GM23338 (cell line): ENCODE results near the gene PIEZO2. TPM values are rescaled to one million over a fixed set of nuclear protein-coding genes. Genes with fewer than 3 reads are reported as not detected.

Experiments used
- ATAC-seq: fragments of 200-7000 bp; cut with Tn5 transposase; 3 replicates; pipeline ENCODE4 v1.9.1; 2020
- DNase-seq: peaks from one replicate; pipeline ENCODE4 v3.0.0-alpha.2; 2015; ENCODE audit warnings: low spot score
- H2AFZ ChIP-seq: fragments of 200-600 bp; sonication (generic); 2 replicates; pipeline ENCODE4 v1.8.0; 2016; ENCODE audit warnings: antibody characterized with exemption, mild to moderate bottlenecking, moderate library complexity
- H3F3A ChIP-seq: fragments of 200-600 bp; sonication (generic); replicated peaks from 2 replicates; pipeline ENCODE4 v1.8.0; 2017; ENCODE audit warnings: antibody characterized with exemption, mixed run types, low read depth
- H3K27ac ChIP-seq: fragments of 200-600 bp; sonication (generic); 2 replicates; pipeline ENCODE4 v1.6.1; 2016; ENCODE audit warnings: low read depth
- H3K27me3 ChIP-seq: fragments of 200-600 bp; sonication (generic); 2 replicates; pipeline ENCODE4 v1.8.0; 2016; ENCODE audit warnings: mild to moderate bottlenecking, mixed run types, moderate library complexity; ENCODE audit not compliant: insufficient read depth
- H3K36me3 ChIP-seq: fragments of 200-600 bp; sonication (generic); 2 replicates; pipeline ENCODE4 v1.8.0; 2016; ENCODE audit warnings: mild to moderate bottlenecking; ENCODE audit not compliant: insufficient read depth
- H3K4me1 ChIP-seq: fragments of 200-600 bp; sonication (generic); 2 replicates; pipeline ENCODE4 v1.8.0; 2016; ENCODE audit warnings: mild to moderate bottlenecking, moderate library complexity; ENCODE audit not compliant: insufficient read depth
- H3K4me2 ChIP-seq: fragments of 200-600 bp; sonication (generic); 2 replicates; pipeline ENCODE4 v1.7.1; 2017; ENCODE audit warnings: mixed run types
- H3K4me3 ChIP-seq: fragments of 200-600 bp; sonication (generic); 2 replicates; pipeline ENCODE4 v1.6.1; 2016; ENCODE audit warnings: mixed run types
- H3K79me2 ChIP-seq: fragments of 200-600 bp; sonication (generic); replicated peaks from 2 replicates; pipeline ENCODE4 v1.8.0; 2017; ENCODE audit warnings: mild to moderate bottlenecking; ENCODE audit not compliant: insufficient read depth
- H3K9me2 ChIP-seq: fragments of 200-600 bp; sonication (generic); 2 replicates; pipeline ENCODE4 v1.8.0; 2017; ENCODE audit not compliant: insufficient read depth
- H4K20me1 ChIP-seq: fragments of 200-600 bp; sonication (generic); replicated peaks from 2 replicates; pipeline ENCODE4 v1.8.0; 2017; ENCODE audit warnings: mild to moderate bottlenecking; ENCODE audit not compliant: insufficient read depth
- H3K27ac Mint-ChIP-seq: 2 replicates; pipeline ENCODE4 v1.8.0; 2020; ENCODE audit warnings: inconsistent platforms, mild to moderate bottlenecking, moderate library complexity, mixed read lengths
- H3K27me3 Mint-ChIP-seq: 3 replicates; pipeline ENCODE4 v1.8.0; 2022; ENCODE audit warnings: low read depth, mild to moderate bottlenecking, moderate library complexity, mixed read lengths, inconsistent platforms; ENCODE audit not compliant: insufficient read depth, poor library complexity
- H3K36me3 Mint-ChIP-seq: 3 replicates; pipeline ENCODE4 v1.8.0; 2021; ENCODE audit warnings: low read depth, mild to moderate bottlenecking, inconsistent platforms, moderate library complexity, mixed read lengths
- H3K4me1 Mint-ChIP-seq: 3 replicates; pipeline ENCODE4 v1.8.0; 2020; ENCODE audit warnings: mild to moderate bottlenecking, inconsistent platforms, mixed read lengths
- H3K4me3 Mint-ChIP-seq: 3 replicates; pipeline ENCODE4 v1.8.0; 2021; ENCODE audit warnings: moderate library complexity, mild to moderate bottlenecking, inconsistent platforms, mixed read lengths
- H3K9me3 Mint-ChIP-seq: 3 replicates; pipeline ENCODE4 v1.8.0; 2020; ENCODE audit warnings: moderate library complexity, mild to moderate bottlenecking, inconsistent platforms, mixed read lengths
- EZH2 ChIP-seq: fragments of 200-600 bp; sonication (generic); IDR thresholded peaks from one replicate; pipeline ENCODE4 v1.8.0; 2017; ENCODE audit warnings: antibody characterized with exemption, mild to moderate bottlenecking, low read depth; ENCODE audit not compliant: unreplicated experiment
- EZH2phosphoT487 ChIP-seq: fragments of 200-600 bp; sonication (generic); IDR thresholded peaks from one replicate; pipeline ENCODE4 v1.8.1; 2018; ENCODE audit warnings: antibody characterized with exemption; ENCODE audit not compliant: unreplicated experiment
- JUNB ChIP-seq: IDR thresholded peaks from one replicate; pipeline ENCODE4 v1.6.1; 2016; ENCODE audit warnings: antibody characterized with exemption; ENCODE audit not compliant: unreplicated experiment
- NANOG ChIP-seq: IDR thresholded peaks from 2 replicates; pipeline ENCODE4 v1.6.1; 2016; ENCODE audit warnings: antibody characterized with exemption, borderline replicate concordance
- POLR2AphosphoS5 ChIP-seq: IDR thresholded peaks from 2 replicates; pipeline ENCODE4 v1.6.1; 2016; ENCODE audit warnings: antibody characterized with exemption, low read depth
- STAT1 ChIP-seq: IDR thresholded peaks from one replicate; pipeline ENCODE4 v1.6.1; 2016; ENCODE audit warnings: antibody characterized with exemption; ENCODE audit not compliant: unreplicated experiment
- ZNF114 ChIP-seq: fragments of 250-450 bp; sonication (Bioruptor Pico); IDR thresholded peaks from 2 replicates; pipeline ENCODE4 v1.5.0; 2020; ENCODE audit warnings: mild to moderate bottlenecking, moderate library complexity
- ZNF331 ChIP-seq: fragments of 250-450 bp; sonication (Bioruptor Pico); IDR thresholded peaks from 2 replicates; pipeline ENCODE4 v1.5.0; 2020; ENCODE audit warnings: low read depth, mild to moderate bottlenecking, moderate library complexity
- polyA plus RNA-seq: library from polyadenylated mRNA; unstranded; fragments of >200 nt; fragmentation: Nextera tagmentation; extraction: Ambion mirVana; gene quantifications from 2 replicates; pipeline ENCODE4 v1.2.1, GENCODE V29; 2016
- total RNA-seq: library from RNA; depleted of rRNA; stranded (reverse); fragments of >200 nt; shearing (Covaris generic); gene quantifications from 2 replicates; pipeline ENCODE4 v1.2.3, GENCODE V29; 2014
- TF ChIP-seq, protein P1 (sequence below): fragments of 250-450 bp; sonication (Bioruptor Pico); IDR thresholded peaks from 2 replicates; pipeline ENCODE4 v1.5.0; 2020; ENCODE audit warnings: mild to moderate bottlenecking, moderate library complexity
- TF ChIP-seq, protein P2 (sequence below), 2 experiments: fragments of 200-600 bp in 1 of 2; sonication (generic) in 1 of 2; conservative IDR thresholded peaks; 2 replicates each; pipeline versions ENCODE4 v1.5.1 to v1.6.1; 2016 to 2017; ENCODE audit warnings: antibody characterized with exemption in 2 of 2, low read depth in 2 of 2, mild to moderate bottlenecking in 2 of 2, moderate library complexity in 1 of 2
- TF ChIP-seq, protein P3 (sequence below): IDR thresholded peaks from one replicate; pipeline ENCODE4 v1.6.1; 2018; ENCODE audit warnings: antibody characterized with exemption; ENCODE audit not compliant: unreplicated experiment

The PIEZO2 gene
- total and polyA plus RNA-seq, 2 experiments from 2014 or later, result 4.8 to 8.2 TPM

DNA sequence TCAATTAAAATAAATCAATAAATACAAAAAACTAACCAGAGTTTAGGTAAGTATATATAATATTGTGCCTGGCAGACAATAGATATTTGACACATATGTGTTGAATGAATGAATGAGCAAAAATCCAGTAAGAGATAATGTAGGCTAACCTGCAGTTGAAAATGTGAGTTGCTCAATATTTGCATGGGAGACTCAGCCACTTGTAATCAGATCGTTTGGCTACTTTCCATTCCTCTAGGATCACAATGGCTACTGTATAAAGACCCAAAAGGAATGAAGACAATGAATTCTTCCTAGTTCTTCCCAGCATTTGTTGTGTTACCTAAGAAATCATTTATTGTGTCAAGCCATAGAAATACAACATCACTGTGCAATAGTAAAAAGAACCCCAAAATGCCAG is 25.3 kb downstream of the PIEZO2 start (continued):
- TF ChIP-seq, protein P1, sequence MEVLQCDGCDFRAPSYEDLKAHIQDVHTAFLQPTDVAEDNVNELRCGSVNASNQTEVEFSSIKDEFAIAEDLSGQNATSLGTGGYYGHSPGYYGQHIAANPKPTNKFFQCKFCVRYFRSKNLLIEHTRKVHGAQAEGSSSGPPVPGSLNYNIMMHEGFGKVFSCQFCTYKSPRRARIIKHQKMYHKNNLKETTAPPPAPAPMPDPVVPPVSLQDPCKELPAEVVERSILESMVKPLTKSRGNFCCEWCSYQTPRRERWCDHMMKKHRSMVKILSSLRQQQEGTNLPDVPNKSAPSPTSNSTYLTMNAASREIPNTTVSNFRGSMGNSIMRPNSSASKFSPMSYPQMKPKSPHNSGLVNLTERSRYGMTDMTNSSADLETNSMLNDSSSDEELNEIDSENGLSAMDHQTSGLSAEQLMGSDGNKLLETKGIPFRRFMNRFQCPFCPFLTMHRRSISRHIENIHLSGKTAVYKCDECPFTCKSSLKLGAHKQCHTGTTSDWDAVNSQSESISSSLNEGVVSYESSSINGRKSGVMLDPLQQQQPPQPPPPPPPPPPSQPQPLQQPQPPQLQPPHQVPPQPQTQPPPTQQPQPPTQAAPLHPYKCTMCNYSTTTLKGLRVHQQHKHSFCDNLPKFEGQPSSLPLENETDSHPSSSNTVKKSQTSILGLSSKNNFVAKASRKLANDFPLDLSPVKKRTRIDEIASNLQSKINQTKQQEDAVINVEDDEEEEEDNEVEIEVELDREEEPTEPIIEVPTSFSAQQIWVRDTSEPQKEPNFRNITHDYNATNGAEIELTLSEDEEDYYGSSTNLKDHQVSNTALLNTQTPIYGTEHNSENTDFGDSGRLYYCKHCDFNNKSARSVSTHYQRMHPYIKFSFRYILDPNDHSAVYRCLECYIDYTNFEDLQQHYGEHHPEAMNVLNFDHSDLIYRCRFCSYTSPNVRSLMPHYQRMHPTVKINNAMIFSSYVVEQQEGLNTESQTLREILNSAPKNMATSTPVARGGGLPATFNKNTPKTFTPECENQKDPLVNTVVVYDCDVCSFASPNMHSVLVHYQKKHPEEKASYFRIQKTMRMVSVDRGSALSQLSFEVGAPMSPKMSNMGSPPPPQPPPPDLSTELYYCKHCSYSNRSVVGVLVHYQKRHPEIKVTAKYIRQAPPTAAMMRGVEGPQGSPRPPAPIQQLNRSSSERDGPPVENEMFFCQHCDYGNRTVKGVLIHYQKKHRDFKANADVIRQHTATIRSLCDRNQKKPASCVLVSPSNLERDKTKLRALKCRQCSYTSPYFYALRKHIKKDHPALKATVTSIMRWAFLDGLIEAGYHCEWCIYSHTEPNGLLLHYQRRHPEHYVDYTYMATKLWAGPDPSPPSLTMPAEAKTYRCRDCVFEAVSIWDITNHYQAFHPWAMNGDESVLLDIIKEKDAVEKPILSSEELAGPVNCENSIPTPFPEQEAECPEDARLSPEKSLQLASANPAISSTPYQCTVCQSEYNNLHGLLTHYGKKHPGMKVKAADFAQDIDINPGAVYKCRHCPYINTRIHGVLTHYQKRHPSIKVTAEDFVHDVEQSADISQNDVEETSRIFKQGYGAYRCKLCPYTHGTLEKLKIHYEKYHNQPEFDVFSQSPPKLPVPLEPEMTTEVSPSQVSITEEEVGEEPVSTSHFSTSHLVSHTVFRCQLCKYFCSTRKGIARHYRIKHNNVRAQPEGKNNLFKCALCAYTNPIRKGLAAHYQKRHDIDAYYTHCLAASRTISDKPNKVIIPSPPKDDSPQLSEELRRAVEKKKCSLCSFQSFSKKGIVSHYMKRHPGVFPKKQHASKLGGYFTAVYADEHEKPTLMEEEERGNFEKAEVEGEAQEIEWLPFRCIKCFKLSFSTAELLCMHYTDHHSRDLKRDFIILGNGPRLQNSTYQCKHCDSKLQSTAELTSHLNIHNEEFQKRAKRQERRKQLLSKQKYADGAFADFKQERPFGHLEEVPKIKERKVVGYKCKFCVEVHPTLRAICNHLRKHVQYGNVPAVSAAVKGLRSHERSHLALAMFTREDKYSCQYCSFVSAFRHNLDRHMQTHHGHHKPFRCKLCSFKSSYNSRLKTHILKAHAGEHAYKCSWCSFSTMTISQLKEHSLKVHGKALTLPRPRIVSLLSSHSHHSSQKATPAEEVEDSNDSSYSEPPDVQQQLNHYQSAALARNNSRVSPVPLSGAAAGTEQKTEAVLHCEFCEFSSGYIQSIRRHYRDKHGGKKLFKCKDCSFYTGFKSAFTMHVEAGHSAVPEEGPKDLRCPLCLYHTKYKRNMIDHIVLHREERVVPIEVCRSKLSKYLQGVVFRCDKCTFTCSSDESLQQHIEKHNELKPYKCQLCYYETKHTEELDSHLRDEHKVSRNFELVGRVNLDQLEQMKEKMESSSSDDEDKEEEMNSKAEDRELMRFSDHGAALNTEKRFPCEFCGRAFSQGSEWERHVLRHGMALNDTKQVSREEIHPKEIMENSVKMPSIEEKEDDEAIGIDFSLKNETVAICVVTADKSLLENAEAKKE (CRISPR knock-in tag), result no peak
- TF ChIP-seq EZH2 (no peak), JUNB (no peak), EZH2phosphoT487 (no peak), STAT1 (no peak), NANOG (no peak), ZNF331 (CRISPR knock-in tag) (no peak)
- TF ChIP-seq, protein P2, sequence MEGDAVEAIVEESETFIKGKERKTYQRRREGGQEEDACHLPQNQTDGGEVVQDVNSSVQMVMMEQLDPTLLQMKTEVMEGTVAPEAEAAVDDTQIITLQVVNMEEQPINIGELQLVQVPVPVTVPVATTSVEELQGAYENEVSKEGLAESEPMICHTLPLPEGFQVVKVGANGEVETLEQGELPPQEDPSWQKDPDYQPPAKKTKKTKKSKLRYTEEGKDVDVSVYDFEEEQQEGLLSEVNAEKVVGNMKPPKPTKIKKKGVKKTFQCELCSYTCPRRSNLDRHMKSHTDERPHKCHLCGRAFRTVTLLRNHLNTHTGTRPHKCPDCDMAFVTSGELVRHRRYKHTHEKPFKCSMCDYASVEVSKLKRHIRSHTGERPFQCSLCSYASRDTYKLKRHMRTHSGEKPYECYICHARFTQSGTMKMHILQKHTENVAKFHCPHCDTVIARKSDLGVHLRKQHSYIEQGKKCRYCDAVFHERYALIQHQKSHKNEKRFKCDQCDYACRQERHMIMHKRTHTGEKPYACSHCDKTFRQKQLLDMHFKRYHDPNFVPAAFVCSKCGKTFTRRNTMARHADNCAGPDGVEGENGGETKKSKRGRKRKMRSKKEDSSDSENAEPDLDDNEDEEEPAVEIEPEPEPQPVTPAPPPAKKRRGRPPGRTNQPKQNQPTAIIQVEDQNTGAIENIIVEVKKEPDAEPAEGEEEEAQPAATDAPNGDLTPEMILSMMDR (conservative IDR thresholded peaks at IDR 0.05; ENCODE audit: low read depth in 2 of 2), result no peak

DNA sequence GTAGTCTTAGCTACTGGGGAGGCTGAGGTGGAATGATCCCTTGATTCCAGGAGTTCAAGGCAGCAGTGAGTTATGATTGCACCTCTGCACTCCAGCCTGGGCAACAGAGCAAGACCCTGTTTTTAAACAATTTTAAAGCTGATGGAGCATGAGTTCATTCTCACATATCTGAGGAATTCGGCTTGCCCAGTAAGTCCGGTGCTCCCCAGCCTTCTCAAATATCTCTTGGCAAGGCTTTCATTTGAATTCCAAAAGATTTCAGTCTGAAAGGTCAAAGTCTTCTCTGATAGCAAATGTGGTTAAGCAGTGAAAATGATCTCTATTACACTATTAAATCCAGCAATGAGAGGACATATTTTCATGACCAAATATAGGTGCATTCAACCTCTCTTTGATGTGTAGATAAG is 27.9 kb downstream of the PIEZO2 start:
- ATAC-seq (no peak), DNase-seq (no peak)
- no peak overlapping the region for H2AFZ ChIP-seq
- no peak overlapping the region for H3K4me3 Mint-ChIP-seq
- H3K4me2 ChIP-seq, result no peak overlapping the region
- H3K4me3 ChIP-seq, result no peak overlapping the region
- 0 out of 2 replicates have a peak, but pooled peaks cover 3% of the 10 kb centered on the region for H4K20me1 ChIP-seq
- H3K36me3 Mint-ChIP-seq, result no peaks in the 10 kb centered on the region
- H3K79me2 ChIP-seq, result no peaks in the 10 kb centered on the region
- no peak overlapping the region for H3K27ac Mint-ChIP-seq
- H3K27me3 Mint-ChIP-seq, result no peaks in the 10 kb centered on the region
- H3K27me3 ChIP-seq, result no peaks in the 10 kb centered on the region
- H3K36me3 ChIP-seq, result no peaks in the 10 kb centered on the region
- H3K4me1 ChIP-seq, result peaks cover 4% of the 10 kb centered on the region
- no peaks in the 10 kb centered on the region for H3K9me2 ChIP-seq
- no peak overlapping the region for H3K27ac ChIP-seq
- TF ChIP-seq ZNF114 (CRISPR knock-in tag), result no peak
- TF ChIP-seq EZH2phosphoT487, result no peak
- TF ChIP-seq, protein P2 (conservative IDR thresholded peaks at IDR 0.05; ENCODE audit: low read depth in 2 of 2), result no peak
- no peak for TF ChIP-seq ZNF331 (CRISPR knock-in tag)
- TF ChIP-seq, protein P3, sequence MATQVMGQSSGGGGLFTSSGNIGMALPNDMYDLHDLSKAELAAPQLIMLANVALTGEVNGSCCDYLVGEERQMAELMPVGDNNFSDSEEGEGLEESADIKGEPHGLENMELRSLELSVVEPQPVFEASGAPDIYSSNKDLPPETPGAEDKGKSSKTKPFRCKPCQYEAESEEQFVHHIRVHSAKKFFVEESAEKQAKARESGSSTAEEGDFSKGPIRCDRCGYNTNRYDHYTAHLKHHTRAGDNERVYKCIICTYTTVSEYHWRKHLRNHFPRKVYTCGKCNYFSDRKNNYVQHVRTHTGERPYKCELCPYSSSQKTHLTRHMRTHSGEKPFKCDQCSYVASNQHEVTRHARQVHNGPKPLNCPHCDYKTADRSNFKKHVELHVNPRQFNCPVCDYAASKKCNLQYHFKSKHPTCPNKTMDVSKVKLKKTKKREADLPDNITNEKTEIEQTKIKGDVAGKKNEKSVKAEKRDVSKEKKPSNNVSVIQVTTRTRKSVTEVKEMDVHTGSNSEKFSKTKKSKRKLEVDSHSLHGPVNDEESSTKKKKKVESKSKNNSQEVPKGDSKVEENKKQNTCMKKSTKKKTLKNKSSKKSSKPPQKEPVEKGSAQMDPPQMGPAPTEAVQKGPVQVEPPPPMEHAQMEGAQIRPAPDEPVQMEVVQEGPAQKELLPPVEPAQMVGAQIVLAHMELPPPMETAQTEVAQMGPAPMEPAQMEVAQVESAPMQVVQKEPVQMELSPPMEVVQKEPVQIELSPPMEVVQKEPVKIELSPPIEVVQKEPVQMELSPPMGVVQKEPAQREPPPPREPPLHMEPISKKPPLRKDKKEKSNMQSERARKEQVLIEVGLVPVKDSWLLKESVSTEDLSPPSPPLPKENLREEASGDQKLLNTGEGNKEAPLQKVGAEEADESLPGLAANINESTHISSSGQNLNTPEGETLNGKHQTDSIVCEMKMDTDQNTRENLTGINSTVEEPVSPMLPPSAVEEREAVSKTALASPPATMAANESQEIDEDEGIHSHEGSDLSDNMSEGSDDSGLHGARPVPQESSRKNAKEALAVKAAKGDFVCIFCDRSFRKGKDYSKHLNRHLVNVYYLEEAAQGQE, result no peak
- TF ChIP-seq POLR2AphosphoS5, result no peak
- no peaks in the 10 kb centered on the region for H3K9me3 Mint-ChIP-seq
- peaks cover 3% of the 10 kb centered on the region; the same call in 1 of the 3 replicates for H3K4me1 Mint-ChIP-seq
- H3F3A ChIP-seq, result no peaks in the 10 kb centered on the region
